LNCAP (cell line): ENCODE results near the gene ARFGEF3.

Experiments
- TF ChIP-seq, protein P1 (sequence below): fragments of 450-650 bp; IDR thresholded peaks from 2 replicates; pipeline ENCODE4 v1.5.1; 2017; ENCODE audit warnings: mild to moderate bottlenecking

ARFGEF3 gene

DNA sequence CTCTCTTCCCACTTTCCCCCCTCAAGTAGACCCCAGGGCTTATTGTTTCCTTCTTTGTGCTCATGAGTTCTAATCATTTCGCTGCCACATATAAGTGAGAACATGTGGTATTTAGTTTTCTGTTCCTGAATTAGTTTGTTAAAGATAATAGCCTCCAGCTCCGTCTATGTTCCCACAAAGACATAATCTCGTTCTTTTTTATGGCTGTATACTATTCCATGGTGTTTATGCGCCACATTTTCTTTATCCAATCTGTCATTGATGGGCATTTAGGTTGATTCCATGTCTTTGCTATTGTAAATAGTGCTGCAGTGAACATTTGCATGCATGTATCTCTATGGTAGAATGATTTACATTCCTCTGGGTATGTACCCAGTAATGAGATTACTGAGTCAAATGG is 37.6 kb upstream of the ARFGEF3 start:
- TF ChIP-seq, protein P1, sequence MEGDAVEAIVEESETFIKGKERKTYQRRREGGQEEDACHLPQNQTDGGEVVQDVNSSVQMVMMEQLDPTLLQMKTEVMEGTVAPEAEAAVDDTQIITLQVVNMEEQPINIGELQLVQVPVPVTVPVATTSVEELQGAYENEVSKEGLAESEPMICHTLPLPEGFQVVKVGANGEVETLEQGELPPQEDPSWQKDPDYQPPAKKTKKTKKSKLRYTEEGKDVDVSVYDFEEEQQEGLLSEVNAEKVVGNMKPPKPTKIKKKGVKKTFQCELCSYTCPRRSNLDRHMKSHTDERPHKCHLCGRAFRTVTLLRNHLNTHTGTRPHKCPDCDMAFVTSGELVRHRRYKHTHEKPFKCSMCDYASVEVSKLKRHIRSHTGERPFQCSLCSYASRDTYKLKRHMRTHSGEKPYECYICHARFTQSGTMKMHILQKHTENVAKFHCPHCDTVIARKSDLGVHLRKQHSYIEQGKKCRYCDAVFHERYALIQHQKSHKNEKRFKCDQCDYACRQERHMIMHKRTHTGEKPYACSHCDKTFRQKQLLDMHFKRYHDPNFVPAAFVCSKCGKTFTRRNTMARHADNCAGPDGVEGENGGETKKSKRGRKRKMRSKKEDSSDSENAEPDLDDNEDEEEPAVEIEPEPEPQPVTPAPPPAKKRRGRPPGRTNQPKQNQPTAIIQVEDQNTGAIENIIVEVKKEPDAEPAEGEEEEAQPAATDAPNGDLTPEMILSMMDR, result no peak

DNA sequence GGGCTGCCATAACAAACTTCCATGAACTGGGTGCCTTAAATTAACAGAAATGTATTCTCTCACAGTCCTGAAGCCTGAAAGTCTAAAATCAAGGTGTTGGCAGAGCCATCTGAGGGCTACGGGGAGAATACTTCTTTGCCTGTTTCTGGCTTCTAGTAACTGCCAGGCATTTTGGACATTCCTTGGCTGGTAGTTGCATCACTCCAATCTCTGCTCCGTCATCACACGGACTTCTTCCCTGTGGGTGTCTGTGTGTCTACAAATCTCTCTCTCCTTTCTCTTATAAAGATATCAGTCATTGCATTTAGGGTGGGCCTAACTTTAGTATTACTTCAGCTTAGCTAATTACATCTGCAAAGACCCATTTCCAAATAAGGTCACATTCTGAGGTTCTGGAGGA is 33.6 kb upstream of the ARFGEF3 start:
- TF ChIP-seq, protein P1, result no peak

DNA sequence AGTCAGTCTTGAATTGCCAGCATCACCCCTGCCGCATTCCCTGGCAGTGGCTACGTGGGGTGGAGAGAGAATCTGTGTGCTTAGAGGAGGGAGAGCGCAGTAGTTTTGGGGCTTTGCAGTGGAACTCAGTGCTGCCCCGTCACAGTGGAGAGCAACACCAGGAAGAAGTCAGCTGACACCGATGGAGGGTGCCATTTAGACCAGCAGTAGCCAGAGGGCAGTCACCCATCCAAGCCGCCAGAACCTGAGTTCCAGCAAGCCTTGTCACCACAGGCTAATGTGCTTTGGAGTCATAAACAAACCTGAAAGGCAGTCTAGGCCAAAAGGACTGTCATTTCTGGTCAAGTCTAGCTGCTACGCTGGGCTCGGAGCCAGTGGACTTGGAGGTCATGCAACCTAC is 32.5 kb upstream of the ARFGEF3 start:
- TF ChIP-seq, protein P1, result no peak

DNA sequence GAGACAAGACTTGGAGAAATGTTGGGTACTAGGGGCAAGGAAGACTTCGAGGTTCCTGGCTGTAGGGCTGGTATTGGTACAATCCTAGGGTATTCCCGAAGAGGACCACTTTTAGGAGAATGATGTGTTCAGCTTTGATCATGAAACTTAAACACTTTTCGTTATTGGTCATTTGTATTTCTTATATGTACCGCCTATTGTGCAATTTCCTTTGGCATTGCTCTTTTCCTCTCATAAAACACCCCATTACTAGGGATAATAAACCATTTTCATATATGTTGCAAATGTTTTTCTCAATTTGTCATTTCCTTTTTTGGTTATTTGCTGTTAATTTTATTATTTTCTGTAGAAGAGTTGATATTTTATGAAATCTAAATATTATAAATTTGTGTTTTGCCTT is 18.9 kb upstream of the ARFGEF3 start:
- TF ChIP-seq, protein P1, result no peak

DNA sequence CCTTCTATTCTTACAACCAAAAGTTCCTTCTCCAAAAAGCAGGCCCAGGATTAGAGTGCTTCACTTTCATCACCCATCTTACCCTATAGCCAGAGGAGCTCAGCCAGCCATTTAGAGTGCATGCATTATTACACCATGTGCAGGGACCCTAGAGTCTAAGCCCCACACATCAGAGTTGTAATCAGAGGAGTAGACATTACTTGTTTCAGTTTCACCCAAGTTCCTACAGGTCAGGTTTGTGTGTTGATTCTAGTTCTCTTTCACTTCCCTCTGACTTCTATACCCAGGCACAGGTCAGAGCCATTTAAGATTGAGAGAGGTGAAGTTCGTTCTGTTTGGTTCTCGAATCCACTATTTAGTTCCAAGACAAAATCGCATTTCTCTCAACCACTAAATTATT is 16.3 kb upstream of the ARFGEF3 start:
- TF ChIP-seq, protein P1, result no peak

DNA sequence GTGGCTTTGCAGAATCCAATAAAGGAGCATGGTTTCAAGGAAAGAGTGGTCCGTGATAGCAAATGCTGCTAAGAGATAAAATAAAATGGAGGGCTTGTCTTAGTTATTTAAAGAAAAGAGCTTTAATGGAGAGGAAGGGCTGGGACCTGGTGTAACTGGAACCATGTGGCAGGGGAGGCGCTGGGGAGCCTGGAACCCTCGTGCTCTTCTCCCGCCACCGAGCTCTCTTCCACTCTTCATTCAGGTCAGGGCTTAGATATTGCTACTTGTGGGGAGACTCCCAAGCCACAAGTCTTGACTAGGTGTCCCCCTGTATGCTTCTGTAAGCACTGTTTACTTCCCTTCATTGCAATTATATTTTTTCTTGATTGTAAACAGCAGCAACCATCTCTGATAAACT is 15.2 kb upstream of the ARFGEF3 start:
- TF ChIP-seq, protein P1, result no peak

DNA sequence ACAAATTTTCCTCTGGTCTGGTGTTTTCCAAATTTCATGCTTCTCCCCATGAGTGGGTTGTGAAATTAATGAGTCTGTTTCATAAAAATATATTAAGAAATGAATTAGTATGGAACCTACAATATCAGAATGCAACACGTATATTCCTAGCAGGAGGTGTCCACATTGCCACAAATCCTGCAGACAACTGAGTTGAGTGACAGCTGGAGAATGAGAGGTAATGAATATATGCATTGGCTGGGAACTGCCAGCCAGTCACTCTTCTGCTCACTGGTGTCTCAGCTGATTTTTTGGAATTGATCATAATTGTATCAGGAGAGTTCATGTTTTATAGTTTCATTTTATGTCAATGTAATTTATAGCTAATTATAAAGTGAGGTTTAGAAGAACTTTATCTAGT is 6.3 kb upstream of the ARFGEF3 start:
- TF ChIP-seq, protein P1, result no peak

DNA sequence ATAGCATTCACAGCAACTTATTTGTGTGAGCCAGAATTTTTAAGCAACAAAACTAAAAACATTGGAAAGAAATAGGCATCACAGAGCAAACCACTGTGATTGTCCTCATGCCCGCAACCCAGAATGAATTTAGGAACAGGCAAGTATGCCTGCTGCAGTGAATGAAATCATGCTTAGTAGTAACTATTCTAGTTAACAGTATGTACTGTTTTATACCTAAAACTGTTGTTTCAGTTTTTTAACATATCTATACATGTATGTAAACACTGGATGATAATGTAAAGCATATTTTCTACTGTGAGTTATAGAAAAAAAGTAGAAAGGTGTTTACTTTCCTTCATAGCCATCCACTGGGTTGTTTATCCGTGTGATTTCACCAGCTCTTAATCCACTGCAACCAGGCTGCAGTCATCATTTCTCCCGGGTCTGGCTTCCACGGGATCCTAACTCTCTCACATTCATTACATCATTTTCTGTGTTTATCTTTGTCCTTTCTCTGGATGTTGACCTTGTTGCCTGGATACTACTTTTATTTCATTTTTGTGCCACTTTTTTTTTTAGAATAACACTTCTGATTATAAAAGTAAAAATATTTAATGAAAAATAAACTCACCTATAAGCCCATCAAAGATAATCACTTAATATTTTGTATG is 3.6 kb upstream of the ARFGEF3 start:
- TF ChIP-seq, protein P1, result no peak
